ENCODE data around the gene MAML3.

DNA sequence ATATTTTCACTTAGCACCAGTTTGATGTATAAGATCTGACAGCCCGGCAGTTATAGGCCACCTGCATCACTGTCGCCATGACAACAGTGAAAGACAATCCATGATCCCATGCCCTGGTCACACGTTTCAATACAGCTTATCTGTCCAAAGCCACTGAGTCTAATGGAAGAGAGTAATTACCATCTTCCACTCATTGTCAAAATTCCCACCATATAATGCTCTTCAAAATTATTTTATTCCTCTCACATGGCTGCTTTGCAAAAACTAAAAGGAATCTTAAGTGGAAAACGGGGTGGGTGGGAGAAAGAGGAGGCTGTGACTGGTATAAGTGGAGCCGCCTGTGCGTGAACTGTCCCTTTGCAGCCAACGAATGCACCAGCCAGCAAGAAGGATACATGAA, 44.2 kb downstream of the MAML3 start:
- TF ChIP-seq, protein P1, sequence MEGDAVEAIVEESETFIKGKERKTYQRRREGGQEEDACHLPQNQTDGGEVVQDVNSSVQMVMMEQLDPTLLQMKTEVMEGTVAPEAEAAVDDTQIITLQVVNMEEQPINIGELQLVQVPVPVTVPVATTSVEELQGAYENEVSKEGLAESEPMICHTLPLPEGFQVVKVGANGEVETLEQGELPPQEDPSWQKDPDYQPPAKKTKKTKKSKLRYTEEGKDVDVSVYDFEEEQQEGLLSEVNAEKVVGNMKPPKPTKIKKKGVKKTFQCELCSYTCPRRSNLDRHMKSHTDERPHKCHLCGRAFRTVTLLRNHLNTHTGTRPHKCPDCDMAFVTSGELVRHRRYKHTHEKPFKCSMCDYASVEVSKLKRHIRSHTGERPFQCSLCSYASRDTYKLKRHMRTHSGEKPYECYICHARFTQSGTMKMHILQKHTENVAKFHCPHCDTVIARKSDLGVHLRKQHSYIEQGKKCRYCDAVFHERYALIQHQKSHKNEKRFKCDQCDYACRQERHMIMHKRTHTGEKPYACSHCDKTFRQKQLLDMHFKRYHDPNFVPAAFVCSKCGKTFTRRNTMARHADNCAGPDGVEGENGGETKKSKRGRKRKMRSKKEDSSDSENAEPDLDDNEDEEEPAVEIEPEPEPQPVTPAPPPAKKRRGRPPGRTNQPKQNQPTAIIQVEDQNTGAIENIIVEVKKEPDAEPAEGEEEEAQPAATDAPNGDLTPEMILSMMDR (IDR thresholded peaks at IDR 0.05; ENCODE audit: insufficient read depth, low read depth, low read length): no peak
- TF ChIP-seq EZH2 (IDR thresholded peaks at IDR 0.05; ENCODE audit: insufficient read depth, low read length): no peak

Data from astrocyte (in vitro differentiated cells and primary cell).